Measurements from ENCODE around the gene MMP2.

MMP2 gene

GRCh38 chr16:55515111-55515510 is 36.1 kb downstream of the MMP2 start:
- DNase-seq (ENCODE audit: low read depth) = no peak

GRCh38 chr16:55521792-55522191 is 42.8 kb downstream of the MMP2 start:
- DNase-seq (ENCODE audit: low read depth) = no peak

GRCh38 chr16:55526441-55526840 is 47.4 kb downstream of the MMP2 start:
- no peak for DNase-seq (ENCODE audit: low read depth)

GRCh38 chr16:55527885-55528284 is 48.9 kb downstream of the MMP2 start:
- no peak for DNase-seq (ENCODE audit: low read depth)

GRCh38 chr16:55529018-55529417 is 50.0 kb downstream of the MMP2 start:
- DNase-seq (ENCODE audit: low read depth) = no peak

- DNase-seq (ENCODE audit: low read depth) = no peak
Measured at GRCh38 chr16:55530316-55530856, 51.4 kb downstream of the MMP2 start.

GRCh38 chr16:55532227-55532626 is 53.2 kb downstream of the MMP2 start:
- DNase-seq (ENCODE audit: low read depth) = no peak

GRCh38 chr16:55534756-55535155 is 55.8 kb downstream of the MMP2 start:
- DNase-seq (ENCODE audit: low read depth) = no peak

GRCh38 chr16:55539049-55539448 is 60.1 kb downstream of the MMP2 start:
- no peak for DNase-seq (ENCODE audit: low read depth)

GRCh38 chr16:55539488-55539887 is 60.5 kb downstream of the MMP2 start:
- no peak for DNase-seq (ENCODE audit: low read depth)

GRCh38 chr16:55540221-55540620 is 61.2 kb downstream of the MMP2 start:
- no peak for DNase-seq (ENCODE audit: low read depth)

- DNase-seq (ENCODE audit: low read depth) = no peak
Measured at GRCh38 chr16:55542459-55543082, 63.6 kb downstream of the MMP2 start.

- no peak for DNase-seq (ENCODE audit: low read depth)
Measured at GRCh38 chr16:55543472-55543871, 64.5 kb downstream of the MMP2 start.

- DNase-seq (ENCODE audit: low read depth) = no peak
Measured at GRCh38 chr16:55552621-55553020, 73.6 kb downstream of the MMP2 start.

- no peak for DNase-seq (ENCODE audit: low read depth)
Measured at GRCh38 chr16:55555436-55555835, 76.4 kb downstream of the MMP2 start.

All from stimulated activated CD8-positive, alpha-beta memory T cell treated with anti-CD3 and anti-CD28 coated beads, Interleukin-12 subunit alpha, Interleukin-12 subunit beta, amount 100 ng/mL, for 4 hours (primary cell).